Measurements from ENCODE around the gene GALNT18.

DNA sequence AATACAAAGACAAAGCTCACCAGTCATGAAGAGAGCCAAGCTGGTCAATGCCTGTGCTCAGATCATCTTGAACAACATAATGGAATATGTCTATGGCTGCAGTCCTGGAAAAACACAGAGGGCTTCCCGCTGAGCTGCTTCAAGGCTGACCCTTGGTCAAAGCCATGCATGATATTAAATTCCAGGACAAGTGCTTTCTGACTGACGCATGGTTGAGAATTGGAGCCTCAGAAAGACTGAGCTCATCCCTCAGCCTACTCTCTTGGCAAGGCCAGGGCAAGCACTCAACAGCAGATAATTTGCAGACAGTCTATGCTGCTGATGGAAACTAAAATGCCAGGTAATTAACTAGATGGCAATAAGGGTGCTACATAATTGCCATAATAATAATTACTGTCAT lies 89.2 kb downstream of the GALNT18 start:
- TF ChIP-seq CTCF (IDR thresholded peaks at IDR 0.05), result no peak
- no peak for TF ChIP-seq POLR2A (IDR thresholded peaks at IDR 0.05)

Data from body of pancreas (tissue), 4 donors.